Right atrium auricular region (tissue), 2 donors: ENCODE measurements around the gene KRI1. TPM values are rescaled to one million over a fixed set of nuclear protein-coding genes. Genes with fewer than 3 reads are reported as not detected.
A peak's percentile ranks its signal among the peaks of the same experiment; 100 is the strongest.

ENCODE experiments used
- DNase-seq: peaks from one replicate; pipeline ENCODE4 v3.0.0-alpha.2; 2019; ENCODE audit warnings: low spot score
- H3K27ac ChIP-seq, 2 donors: fragments of 200-600 bp; sonication (generic); 1 replicate in 1 of 2; 2 replicates in 1 of 2; pipeline ENCODE4 v1.5.1; 2016 to 2019
- H3K27me3 ChIP-seq, 2 donors: fragments of 200-600 bp; sonication (generic); one replicate each; pipeline versions ENCODE4 v1.5.1 to v1.6.0; 2017 to 2019
- H3K36me3 ChIP-seq: fragments of 200-600 bp; sonication (generic); one replicate; pipeline ENCODE4 v1.5.1; 2016
- H3K4me1 ChIP-seq, 2 donors: fragments of 200-600 bp; sonication (generic); one replicate each; pipeline versions ENCODE4 v1.5.1 to v1.6.0; 2017 to 2019
- H3K4me3 ChIP-seq, 2 donors: fragments of 200-600 bp; sonication (generic); 1 replicate in 1 of 2; 2 replicates in 1 of 2; pipeline ENCODE4 v1.5.1; 2017 to 2019; ENCODE audit warnings: mild to moderate bottlenecking in 1 of 2, moderate library complexity in 1 of 2
- H3K9me3 ChIP-seq, 2 donors: fragments of 200-600 bp; sonication (generic); one replicate each; pipeline ENCODE4 v1.5.1; 2019
- CTCF ChIP-seq, 2 donors: fragments of 200-600 bp; sonication (generic); IDR thresholded peaks; one replicate each; pipeline ENCODE4 v1.5.1; 2019; ENCODE audit warnings: antibody characterized with exemption in 2 of 2
- total RNA-seq, 2 donors: library from RNA; depleted of rRNA; stranded (reverse); fragments of >200 nt; gene quantifications; one replicate each; pipeline ENCODE4 v1.1.0, GENCODE V29; 2016

KRI1 gene
- total RNA-seq, 2 donors from 2014 or later: 9.6 to 10.3 TPM

- no peak for DNase-seq
These were observed 15.5 kb downstream of the KRI1 start for GRCh38 chr19:10550336-10550735.

GRCh38 chr19:10549733-10550132 is 16.1 kb downstream of the KRI1 start:
- no peak for TF ChIP-seq CTCF (IDR thresholded peaks at IDR 0.05)
- H3K27me3 ChIP-seq: no peaks in the 10 kb centered on the region
- peaks cover 0 to 13% of the 10 kb centered on the region in 2 donors for H3K4me1 ChIP-seq
- no peak overlapping the region for H3K27ac ChIP-seq
- no peak overlapping the region for H3K4me3 ChIP-seq
- H3K9me3 ChIP-seq: no peaks in the 10 kb centered on the region
- no peak for DNase-seq
- H3K36me3 ChIP-seq: peaks cover 68% of the 10 kb centered on the region

More at GRCh38 chr19:10550336-10550735, 15.5 kb downstream of the KRI1 start:
- Histone ChIP-seq H3K36me3 (peaks cover 74% of the 10 kb centered on the region), H3K4me1 (peaks cover 0 to 7% of the 10 kb centered on the region in 2 donors), H3K27me3 (no peaks in the 10 kb centered on the region), H3K27ac (no peak overlapping the region), H3K9me3 (no peaks in the 10 kb centered on the region), H3K4me3 (no peak overlapping the region)
- no peak for TF ChIP-seq CTCF (IDR thresholded peaks at IDR 0.05)

GRCh38 chr19:10548746-10549276 is 17.0 kb downstream of the KRI1 start:
- Histone ChIP-seq H3K4me3 (no peak overlapping the region), H3K4me1 (peaks cover 0 to 20% of the 10 kb centered on the region in 2 donors), H3K27me3 (no peaks in the 10 kb centered on the region), H3K9me3 (no peaks in the 10 kb centered on the region), H3K36me3 (peaks cover 59% of the 10 kb centered on the region), H3K27ac (no peak overlapping the region)
- DNase-seq: no peak
- no peak for TF ChIP-seq CTCF (IDR thresholded peaks at IDR 0.05)

GRCh38 chr19:10546817-10547216 is 19.0 kb downstream of the KRI1 start:
- no peak overlapping the region for H3K27ac ChIP-seq
- TF ChIP-seq CTCF (IDR thresholded peaks at IDR 0.05): no peak
- peaks cover 39% of the 10 kb centered on the region for H3K36me3 ChIP-seq
- DNase-seq: no peak
- H3K9me3 ChIP-seq: no peaks in the 10 kb centered on the region
- H3K4me1 ChIP-seq: peaks cover 0 to 25% of the 10 kb centered on the region in 2 donors
- no peaks in the 10 kb centered on the region for H3K27me3 ChIP-seq
- H3K4me3 ChIP-seq: no peak overlapping the region

GRCh38 chr19:10544753-10545251 is 21.0 kb downstream of the KRI1 start:
- peak overlapping the region; percentile 88 to 94 for H3K27ac ChIP-seq

More at GRCh38 chr19:10544753-10545251, 21.0 kb downstream of the KRI1 start:
- Histone ChIP-seq H3K9me3 (no peaks in the 10 kb centered on the region), H3K27me3 (no peaks in the 10 kb centered on the region), H3K4me1 (peaks cover 0 to 25% of the 10 kb centered on the region in 2 donors), H3K36me3 (peaks cover 21% of the 10 kb centered on the region), H3K4me3 (peak overlapping the region; percentile 82 to 100)
- TF ChIP-seq CTCF (IDR thresholded peaks at IDR 0.05): no peak
- no peak for DNase-seq
